Measurements from ENCODE around the gene DIPK1A.

Gene DIPK1A

DNA sequence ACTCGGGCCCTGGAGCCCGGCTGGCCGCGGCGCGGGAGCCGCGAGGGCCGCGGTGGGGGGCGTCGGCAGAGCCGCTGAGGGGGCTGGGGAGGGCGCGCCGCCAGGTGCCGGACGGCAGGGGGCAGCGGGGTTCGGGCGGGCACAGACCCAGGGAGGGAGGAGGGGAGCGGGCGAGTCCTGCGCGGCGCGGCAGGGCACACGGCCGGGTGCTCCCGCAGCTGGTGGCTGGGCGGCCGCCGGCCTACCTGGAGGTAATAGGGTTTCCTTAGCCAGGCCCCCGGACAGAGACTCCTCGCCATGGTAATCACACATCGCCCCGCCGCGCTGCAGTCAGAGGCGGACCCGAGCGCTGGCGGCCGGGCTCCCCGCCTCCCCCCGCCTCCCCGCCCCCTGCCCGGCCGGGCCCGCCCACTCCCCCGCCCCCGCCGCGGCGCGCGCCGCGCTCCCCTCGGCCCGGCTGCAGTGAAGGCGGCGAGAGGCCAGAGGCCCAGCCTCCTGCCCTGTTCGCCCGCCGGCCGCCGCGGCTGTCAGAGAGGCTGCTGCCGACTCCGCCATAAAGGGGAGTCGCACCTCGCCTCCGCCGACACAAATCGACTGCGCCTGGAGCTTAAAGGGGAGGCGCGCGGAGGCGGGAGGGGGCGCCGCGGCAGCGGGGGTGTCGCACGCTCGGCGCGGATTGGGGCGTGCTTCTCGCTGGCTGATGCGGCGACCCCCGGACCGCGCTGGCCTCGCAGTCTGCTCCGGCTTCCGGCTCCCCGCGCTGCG, at the start of gene DIPK1A:
Gene DIPK1A, minus strand, starts transcription at position 332 of the 765 bp plus-strand sequence. Its CDS starts 33 bp downstream, at position 299.
- peak; percentile 53 for DNase-seq

DNA sequence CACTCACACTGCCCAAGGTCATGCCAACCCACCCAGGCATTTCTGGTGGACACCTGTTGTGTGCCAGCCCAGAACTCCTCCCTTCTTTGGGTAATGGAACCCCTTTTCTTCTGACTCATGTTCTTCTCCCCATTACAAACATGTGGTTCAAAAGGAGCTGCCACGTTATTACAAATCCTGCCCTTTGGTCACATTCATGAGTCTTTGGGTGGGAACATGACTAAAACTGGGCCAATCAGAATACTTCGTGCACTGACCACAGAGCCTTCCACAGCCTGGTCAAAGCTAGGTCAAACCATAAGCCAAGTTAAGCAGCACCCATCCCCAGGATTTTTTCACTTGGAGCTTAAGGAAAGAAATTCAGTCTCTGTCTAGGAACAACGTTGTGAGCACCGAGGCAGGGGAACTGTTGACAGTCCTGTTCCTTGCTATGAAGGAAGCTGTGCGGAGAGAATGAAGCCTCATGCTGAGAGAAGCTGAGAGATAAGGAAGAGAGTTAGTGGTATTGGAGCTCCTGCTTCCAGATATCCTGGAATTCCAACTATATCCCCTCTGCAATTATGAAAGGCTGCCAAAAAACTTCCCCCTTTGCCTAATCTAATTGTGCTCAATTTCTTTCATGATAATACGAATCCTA, 46.8 kb upstream of the DIPK1A start:
- DNase-seq: no peak

DNA sequence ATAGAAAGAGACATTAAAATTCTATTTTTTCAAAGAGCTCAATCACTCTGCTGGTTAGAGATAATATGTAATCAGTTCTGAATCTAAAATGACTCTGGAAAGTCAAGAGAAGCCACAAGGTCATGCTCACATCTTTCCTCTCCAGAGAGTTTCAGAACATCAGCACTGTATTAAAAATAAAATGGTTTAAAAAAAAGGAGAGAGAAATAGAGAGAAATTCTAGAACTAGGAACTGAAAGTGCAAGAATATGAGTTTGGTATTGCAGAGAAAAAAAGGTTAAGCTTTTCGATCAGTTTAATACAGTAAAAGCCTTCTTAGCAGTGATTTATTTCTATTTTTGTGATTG, 44.0 kb upstream of the DIPK1A start:
- no peak for DNase-seq

DNA sequence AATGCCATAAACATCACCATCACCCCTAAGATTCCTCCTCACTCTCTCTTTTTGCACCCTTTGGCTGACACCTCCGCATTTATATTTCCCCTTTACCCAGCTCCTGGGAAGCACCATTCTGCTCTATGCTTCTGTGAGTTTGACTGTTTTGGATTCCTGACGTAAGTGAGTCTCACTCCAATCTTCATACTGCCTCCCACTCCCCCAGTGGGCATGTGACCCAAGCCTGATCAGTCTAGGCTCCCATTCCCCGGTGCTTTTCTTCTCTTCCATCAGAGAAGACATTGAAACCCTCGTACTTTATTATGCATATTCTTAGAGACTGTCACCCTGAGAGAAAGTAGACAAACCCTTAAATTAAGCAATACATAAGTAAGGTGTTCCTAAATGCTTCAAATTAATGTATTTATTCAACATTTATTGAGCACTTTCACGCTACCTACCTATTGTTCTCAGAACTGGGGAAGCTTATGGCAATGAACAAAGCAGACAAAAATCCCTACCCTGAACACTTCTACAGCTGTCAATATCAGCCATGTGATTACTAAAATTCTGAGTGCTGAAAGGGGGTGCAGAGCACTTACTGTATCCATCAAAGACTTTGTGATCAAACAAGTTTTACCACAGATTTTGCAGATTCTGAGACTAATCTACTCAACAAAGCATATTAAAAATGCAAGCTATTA, 43.4 kb upstream of the DIPK1A start:
- no peak for DNase-seq

DNA sequence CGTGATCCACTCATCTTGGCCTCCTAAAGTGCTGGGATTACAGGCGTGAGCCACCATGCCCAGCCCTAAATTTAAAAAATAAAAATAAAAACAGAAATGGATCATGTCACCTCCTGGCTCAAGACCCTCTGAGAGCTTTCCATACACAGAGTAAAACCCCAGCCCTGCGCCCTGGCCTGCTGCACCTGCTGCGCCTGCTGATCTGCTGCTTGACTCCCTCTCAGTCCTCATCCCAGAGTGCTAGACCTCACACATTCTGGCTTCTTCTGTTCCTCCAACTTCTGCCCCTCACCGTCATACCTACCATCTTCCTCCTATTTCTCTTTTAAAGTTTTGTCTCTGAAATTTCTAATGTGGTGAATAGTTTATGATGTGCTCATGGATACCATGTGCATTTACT, 42.7 kb upstream of the DIPK1A start:
- no peak for DNase-seq

DNA sequence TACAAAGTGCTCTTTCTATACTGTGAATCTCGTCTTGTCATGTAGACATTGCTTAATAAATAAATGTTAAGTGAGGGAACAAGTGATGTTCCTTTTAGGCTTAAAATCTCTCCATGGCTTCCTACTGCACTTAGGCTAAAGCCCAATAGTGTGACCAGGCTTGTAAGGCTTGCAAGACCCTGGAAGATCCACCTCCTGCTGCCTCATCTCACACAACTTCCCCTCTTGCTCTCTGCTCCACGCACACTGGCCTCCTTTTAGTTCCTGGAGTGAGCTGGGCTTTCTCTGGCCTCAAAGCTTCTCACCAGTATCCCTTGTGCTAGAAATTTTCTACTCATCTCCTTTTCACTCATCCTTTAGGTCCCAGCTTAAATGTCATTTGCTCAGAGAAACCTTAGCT, 41.5 kb upstream of the DIPK1A start:
- no peak for DNase-seq

DNA sequence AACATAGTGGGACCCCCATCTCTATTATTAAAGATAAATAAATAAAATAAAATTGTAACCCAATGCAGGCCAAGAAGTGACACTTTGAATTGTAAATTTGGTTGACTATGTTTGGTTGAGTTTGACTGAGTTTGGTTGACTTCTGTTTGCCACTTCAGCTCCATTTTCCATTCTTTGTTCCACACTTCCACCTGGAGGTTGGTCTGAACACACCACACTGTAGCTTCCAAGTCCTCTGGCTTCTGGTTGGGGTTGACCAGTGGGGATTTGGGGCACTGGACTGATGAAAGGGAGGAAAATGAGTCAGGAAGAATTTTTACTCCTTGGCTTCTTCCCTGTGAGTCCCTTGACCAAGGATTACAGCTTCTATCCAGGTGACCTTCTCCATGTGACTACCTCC, 40.6 kb upstream of the DIPK1A start:
- DNase-seq: no peak

DNA sequence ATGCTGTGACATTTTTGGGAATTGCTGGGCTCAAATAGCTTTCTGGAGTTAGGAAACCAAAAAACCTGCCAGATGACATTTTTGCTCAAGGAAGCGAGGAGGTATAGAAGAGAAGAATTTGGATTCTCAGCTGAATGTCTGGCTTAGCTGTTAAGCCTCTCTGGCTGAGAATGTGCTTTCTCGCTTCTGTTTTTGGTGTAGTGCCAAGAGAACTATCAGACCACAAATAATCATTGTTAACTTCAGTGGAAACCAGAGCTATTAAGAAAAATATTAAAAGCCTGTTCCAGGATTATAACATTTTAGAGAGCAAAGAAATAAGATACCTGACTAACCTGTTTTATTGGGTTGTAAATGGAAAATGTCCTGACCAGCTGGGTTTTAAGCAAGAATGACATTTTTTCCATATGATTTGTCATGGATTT, 39.5 kb upstream of the DIPK1A start:
- peak; percentile 33 for DNase-seq

DNA sequence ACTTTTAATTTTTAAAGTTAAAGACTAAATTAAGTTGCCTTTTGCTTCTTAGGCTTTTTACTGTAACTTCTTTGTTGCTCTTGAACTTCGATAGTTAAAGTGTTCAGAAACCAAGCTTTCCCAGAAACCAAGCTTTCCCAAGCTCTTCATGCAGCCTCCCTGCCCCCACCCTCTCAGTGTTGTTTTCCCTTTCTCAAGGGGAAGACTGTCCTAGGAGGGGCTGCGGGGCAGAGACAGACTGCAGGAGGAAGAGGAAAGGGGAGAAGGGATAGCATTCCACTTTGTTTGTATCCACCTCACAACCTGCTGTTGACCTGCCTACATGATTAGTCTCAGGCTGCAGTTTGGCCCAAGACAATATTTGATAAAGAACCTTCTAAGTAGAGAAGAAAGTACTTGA, 39.0 kb upstream of the DIPK1A start:
- no peak for DNase-seq

DNA sequence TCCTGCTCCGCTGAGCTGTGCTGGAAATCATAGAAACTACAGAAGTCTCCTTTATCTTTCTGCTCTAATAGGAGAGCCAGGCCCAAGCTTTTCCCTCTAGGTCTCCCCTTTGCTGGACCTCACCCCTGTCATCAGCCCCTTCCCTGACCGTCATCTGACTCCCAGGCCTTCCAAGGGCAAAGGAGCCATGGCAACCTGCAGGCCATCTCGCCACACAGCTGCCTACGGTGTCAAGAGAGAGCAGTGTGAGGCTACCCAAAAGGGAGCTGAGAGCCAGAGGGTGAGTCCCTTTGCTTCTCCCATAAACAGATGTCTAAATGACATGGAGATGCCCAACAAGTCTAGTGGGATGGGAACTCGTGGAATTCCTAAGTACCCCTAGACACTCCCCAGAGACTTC, 37.6 kb upstream of the DIPK1A start:
- DNase-seq: no peak

DNA sequence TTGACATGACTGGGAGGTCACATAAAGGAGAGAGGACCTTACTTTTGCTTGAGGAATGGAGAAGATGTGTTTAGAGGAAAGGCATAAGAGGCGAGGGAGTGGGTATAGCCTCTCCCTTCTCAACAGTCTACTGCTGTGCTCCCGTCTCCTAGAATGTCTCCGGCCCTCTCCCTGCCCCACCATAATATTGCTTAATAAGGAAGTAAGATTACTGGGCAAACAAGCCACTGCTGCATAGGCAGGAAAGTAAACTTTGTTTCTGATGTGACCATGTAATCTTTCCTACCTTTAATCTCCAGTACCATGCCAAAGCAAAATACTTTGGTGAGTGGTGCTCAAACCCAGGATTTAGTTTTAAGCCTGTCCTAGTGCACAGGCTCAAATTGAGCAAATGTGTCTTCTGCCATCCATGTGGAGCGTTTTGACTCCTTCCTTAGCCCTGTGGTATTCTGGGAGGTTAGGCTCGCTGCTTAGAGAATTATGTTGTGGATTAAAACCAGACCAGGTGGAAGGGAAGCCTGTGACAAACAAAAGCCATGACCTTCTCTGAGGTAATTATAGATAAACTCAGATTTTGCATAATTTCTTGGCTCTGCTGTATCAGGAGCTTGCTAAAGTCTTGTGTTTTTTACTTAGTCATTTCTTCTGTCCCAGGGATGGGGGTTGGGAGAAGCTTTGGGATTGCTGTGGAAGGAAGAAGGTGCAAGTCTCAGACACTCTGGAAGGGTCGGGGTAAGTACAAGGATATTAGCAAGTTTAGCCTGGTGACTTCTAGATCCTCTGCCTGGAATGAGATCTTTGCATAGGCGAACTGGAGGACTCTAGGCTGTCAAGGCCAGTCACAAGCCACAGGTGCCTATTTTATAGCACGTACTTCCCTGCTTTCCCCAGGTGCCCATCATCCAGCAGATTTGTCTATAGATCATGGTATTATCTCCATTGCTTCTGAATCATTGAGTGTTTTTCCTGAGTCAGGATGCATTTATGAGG, 34.5 kb upstream of the DIPK1A start:
- DNase-seq: no peak

DNA sequence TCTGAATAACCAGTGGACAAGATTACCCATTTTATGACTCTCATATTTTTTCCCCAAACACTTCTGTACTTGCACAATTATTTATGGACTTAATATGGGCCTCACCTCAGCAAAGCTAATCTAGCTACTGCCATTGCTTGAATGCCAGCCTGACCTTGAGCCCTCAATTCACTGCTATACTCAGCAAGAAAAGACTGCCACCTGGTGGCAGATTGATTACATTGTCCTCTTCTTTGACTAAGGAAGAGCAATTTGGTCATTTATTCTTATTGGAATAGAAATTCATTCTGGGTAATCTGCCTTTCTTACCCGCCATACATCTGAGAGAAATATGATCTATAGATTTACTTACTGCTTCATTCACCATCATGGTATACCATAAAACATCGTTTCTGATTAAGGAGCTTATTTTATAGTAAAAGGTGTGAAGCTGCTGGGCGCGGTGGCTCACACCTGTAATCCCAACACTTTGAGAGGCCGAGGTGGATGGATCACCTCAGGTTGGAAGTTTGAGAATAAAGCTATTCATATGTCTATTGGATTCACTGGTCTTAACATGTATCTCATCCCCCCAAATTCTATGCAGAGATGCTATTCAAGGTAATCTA, 32.9 kb upstream of the DIPK1A start:
- peak; percentile 71 for DNase-seq

DNA sequence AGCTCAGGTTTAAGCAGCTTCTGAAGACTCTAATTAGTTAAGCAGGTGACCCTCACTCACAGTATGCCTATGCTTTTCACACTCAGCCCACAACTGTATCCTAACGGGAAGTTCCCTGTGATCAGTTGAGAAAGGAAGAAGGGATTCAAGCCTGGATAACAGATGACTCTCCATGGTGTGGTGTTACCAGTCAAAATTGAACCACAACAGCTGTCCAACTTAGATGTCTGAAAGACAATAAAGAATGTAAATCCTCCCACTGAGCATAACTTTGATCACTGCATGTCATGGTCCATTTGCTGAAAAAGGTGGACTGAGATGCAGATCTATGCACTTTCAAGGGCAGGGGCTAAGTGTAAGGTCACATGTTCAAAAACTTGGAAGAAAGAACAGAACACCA, 32.3 kb upstream of the DIPK1A start:
- no peak for DNase-seq

DNA sequence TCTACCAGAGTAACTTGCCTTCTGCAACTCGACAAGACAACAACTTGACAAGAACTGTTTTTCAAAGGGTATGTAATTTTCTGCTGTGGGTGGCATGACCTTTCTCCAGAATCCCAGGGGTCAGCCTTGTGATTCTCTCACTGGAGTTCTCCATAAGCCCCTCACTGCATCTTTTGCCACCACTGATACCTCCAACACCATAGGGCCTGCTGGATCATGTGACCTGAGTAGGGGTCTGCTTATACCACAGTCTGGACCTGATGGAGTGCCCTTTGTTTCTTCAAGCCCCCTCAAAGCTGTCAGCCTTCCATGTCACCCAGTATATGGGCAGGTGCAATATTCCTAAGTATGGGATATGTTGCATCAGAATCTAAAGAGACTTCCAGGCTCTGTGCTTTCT, 31.6 kb upstream of the DIPK1A start:
- no peak for DNase-seq

DNA sequence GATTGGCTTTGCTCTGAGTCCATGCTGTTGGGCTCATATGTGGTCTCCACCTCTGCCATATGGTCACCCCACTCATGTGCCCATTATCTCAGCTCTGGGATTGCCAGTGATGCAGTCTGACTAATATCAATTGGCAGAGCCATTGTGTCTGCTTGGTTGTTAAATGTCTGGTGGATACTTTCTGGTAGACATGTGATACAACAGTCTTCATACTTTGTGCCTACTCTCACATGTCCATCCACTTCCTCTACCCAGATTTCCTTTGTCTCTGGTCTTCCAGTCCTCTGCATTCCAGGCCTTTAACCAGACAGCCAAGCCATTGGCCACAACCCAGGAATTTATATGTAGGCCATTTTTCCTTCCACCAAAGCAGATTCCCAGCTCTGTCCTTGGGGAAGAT, 30.8 kb upstream of the DIPK1A start:
- DNase-seq: no peak

DNA sequence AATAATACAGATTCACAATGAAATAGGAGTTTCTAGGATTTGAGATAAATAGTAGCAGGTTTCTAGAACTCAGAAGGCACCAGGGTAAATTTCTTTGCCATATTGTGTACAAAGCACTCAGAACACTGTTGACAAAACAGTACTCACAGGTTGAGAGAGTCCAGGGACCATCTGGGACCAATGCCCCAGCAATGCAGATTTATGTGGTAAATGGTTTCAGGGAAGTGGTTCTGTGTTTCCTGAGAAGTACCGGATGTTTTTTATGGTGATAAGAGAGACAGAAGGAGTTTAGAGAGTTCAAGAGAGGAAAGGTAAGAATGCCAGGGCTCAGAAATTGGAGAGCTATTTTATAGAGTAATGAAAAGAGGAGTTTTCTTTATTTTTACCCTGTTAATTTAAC, 29.6 kb upstream of the DIPK1A start:
- DNase-seq: no peak

DNA sequence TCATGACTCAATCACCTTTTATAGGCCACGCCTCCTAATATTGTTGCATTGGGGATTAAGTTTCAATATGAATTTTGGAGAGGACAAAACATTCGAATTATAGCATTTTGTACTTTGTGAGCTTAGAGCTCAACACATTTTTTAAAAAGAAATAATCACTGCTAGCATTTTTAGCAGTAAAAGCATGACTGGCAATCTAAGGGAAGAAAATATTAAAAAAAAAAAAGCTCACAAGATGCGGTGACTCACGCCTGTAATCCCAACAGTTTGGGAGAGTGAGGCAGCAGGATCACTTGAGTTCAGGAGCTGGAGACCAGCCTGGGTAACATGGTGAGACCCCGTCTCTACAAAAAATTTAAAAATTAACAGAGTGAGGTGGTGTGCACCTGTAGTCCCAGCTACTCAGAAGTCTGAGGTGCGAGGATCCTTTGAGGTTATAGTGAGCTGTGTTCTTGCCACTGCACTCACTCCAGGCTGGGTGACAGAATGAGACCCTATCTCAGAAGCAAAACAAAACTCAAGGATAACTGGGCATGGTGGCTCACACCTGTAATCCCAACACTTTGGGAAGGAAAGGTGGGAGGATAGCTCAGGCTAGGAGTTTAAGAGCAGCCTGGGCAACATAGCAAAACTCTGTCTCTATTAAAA, 28.8 kb upstream of the DIPK1A start:
- no peak for DNase-seq

DNA sequence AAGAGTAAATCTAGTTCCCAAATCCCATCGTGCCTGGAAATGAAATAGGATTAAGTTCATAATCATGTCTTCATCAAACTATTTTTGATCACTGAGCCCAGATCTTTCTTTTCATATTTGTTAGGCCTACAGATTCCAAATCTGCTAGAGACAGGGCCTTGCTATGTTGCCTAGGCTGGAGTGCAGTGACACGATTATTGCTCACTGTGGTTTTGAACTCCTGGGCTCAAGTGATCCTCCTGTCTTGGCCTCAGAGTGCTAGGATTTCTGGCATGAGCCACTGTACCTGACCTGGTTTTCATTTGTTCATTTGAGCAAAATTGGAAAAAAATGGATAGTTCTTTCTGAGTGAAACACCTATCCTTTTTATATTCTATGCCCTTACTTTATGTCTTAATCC, 28.0 kb upstream of the DIPK1A start:
- no peak for DNase-seq

DNA sequence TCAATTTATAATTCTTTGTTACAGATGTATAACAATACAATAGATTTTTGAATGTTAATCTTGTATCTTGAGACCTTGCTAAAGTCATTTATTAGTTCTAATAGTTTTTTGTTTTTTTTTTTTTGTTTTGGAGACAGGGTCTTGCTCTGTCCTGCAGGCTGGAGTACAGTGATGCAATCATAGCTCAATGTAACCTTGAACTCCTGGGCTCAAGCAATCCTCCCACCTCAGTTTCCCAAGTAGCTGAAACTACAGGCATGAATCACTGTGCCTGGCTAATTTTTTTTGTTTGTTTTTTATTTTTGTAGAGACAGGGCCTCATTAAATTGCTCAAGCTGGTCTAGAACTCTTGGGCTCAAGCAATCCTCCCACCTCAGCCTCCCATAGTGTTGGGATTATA, 26.2 kb upstream of the DIPK1A start:
- DNase-seq: no peak

DNA sequence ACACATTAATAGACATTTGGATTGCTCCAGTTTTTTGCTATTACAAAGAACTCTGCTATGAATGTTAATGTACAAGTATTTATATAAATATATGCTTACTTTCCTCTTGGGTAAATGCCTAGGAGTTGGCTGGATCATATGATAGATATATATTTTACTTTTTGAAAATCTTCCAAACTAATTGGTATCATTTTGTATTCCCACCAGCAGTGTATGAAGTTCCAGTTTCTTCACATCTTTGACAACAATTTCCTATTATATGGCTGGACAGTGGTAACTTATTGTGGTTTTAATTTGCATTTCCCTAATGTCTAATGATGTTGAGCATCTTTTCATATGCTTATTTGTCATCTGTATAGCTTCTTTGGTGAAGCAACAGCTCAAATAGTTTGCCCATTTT, 23.8 kb upstream of the DIPK1A start:
- DNase-seq: no peak

DNA sequence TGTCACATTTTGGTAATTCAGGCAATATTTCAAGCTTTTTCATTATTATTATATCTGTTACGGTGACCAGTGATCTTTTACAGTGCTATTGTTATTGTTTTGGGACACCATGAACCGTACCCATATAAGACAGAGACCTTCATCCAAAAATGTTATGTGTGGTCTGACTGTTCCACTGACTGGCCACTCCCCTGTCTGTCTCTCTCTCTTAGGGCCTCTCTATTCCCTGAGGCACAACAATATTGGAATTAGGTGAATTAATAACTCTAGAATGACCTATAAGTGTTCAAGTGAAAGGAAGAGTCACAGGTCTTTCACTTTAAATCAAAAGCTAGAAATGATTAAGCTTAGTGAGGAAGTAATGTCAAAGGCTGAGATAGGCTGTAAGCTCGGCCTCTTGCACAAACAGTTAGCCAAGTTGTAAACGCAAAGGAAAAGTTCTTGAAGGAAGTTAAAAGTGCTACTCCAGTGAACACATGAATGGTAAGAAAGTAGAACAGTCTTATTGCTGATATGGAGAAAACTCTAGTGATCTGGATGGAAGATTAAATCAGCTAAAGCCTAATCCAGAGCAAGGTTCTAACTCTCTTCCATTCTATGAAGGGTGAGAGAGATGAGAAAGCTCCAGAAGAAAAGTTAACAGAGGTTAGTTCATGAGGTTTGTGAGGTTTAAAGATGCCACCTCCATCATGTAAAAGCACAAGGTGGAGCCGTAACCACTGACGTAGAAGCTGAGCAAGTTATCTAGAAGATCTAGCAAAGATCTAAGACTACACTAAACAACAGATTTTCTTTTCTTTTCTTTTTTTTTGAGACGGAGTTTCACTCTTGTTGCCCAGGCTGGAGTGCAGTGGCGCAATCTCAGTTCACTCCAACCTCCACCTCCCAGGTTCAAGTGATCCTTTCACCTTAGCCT, 19.7 kb upstream of the DIPK1A start:
- DNase-seq: no peak

Data from DMS79 treated with DMSO at 0.1 percent for 48 hours (cell line).